Neuron (in vitro differentiated cells): ENCODE data around the gene ATP23.

Experiments used
- H2AFZ ChIP-seq: one replicate; pipeline ENCODE4 v1.6.1; 2013; ENCODE audit warnings: low read depth, mild to moderate bottlenecking, inconsistent platforms, low read length, moderate library complexity
- H3K27me3 ChIP-seq: one replicate; pipeline ENCODE4 v1.6.1; 2013; ENCODE audit warnings: low read length; ENCODE audit not compliant: insufficient read depth
- H3K36me3 ChIP-seq: one replicate; pipeline ENCODE4 v1.6.1; 2013; ENCODE audit warnings: low read length; ENCODE audit not compliant: insufficient read depth
- H3K4me1 ChIP-seq: one replicate; pipeline ENCODE4 v1.6.1; 2013; ENCODE audit warnings: low read length; ENCODE audit not compliant: insufficient read depth
- H3K4me3 ChIP-seq: 2 replicates; pipeline ENCODE4 v1.5.1; 2013; ENCODE audit warnings: mild to moderate bottlenecking, low read length, moderate library complexity
- H3K9me3 ChIP-seq: one replicate; pipeline ENCODE4 v1.6.1; 2013; ENCODE audit warnings: low read length

Gene ATP23, protein sequence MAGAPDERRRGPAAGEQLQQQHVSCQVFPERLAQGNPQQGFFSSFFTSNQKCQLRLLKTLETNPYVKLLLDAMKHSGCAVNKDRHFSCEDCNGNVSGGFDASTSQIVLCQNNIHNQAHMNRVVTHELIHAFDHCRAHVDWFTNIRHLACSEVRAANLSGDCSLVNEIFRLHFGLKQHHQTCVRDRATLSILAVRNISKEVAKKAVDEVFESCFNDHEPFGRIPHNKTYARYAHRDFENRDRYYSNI

DNA sequence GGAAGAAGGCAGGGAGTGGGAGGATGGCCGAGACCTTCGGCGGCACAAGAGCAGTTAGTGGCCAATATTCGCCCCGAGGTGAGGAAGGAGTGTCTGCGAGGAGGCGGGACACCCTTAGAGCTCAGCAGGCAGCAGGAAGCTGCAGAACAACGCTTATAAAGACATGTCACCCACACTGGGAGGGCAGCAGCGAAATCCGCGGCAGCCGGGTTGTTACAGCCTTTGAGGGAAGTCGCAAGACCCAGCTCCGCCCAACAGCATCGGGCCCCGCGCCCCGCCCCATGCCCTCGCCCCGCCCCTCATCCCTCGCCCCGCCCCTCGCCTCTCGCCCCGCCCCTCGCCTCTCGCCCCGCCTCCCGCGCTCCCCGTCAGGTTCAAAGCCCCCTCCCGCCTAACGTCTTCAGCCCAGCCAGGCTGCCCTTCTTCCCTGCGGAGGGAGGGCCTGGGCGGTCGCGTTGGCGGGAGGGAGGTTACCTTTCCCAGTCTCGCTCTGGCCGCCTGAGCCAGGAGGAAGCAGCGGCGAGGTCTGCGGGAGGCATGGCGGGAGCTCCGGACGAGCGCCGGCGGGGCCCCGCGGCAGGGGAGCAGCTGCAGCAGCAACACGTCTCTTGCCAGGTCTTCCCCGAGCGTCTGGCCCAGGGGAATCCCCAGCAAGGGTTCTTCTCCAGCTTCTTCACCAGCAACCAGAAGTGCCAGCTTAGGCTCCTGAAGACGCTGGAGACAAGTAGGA, at the start of gene ATP23:
Gene ATP23 (plus strand): TSS at position 403 of the 730 bp plus-strand sequence. CDS start 135 bp downstream, at position 538.
- H3K4me3 ChIP-seq = peak within 1 kb of the TSS; percentile 60
- H2AFZ ChIP-seq = peak within 1 kb of the TSS; percentile 65
- peaks cover 3% of the 10 kb centered on the region for H3K4me1 ChIP-seq
- no peaks in the 10 kb centered on the region for H3K27me3 ChIP-seq
- H3K9me3 ChIP-seq = no peaks in the 10 kb centered on the region
- H3K36me3 ChIP-seq = no peaks in the 10 kb centered on the region

DNA sequence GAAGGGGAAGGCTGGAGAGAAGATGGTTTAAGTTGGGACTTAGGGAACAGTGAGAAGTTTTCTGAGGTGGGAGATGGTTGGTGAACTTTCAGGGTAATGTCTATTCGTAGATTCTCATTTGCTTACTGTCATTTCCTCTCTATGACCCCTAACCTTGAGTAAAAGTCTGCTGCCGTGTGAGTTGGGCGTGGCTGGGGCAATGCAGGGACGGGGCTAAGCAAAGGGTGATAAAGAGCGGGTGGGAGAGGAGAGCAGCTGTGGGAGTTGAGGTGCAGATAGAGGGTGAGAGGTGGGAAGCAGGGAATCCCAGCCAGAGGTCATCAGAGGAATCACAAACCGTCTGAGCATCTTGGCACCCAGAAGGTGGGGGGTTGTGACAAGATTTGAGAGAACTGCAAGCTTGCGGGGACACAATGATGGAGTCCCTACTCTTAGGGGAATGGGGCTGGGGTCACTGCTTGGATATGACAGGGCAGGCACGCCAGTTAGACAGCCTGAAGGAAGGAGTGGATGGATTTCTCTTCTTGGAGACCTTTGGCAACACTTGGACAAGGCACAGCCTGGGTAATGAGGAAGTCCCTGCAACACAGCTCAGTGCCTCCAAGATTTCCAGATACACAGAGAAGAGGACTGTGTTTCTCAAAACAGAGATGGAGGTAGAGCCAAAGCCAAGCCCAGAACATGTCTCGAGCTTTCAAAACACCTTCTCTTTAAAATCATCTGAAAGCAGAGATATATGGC, 49.0 kb upstream of the ATP23 start:
- Histone ChIP-seq H3K4me3 (no peak overlapping the region), H3K36me3 (no peaks in the 10 kb centered on the region), H2AFZ (no peak overlapping the region), H3K9me3 (no peaks in the 10 kb centered on the region), H3K4me1 (peaks cover 50% of the 10 kb centered on the region), H3K27me3 (no peaks in the 10 kb centered on the region)

DNA sequence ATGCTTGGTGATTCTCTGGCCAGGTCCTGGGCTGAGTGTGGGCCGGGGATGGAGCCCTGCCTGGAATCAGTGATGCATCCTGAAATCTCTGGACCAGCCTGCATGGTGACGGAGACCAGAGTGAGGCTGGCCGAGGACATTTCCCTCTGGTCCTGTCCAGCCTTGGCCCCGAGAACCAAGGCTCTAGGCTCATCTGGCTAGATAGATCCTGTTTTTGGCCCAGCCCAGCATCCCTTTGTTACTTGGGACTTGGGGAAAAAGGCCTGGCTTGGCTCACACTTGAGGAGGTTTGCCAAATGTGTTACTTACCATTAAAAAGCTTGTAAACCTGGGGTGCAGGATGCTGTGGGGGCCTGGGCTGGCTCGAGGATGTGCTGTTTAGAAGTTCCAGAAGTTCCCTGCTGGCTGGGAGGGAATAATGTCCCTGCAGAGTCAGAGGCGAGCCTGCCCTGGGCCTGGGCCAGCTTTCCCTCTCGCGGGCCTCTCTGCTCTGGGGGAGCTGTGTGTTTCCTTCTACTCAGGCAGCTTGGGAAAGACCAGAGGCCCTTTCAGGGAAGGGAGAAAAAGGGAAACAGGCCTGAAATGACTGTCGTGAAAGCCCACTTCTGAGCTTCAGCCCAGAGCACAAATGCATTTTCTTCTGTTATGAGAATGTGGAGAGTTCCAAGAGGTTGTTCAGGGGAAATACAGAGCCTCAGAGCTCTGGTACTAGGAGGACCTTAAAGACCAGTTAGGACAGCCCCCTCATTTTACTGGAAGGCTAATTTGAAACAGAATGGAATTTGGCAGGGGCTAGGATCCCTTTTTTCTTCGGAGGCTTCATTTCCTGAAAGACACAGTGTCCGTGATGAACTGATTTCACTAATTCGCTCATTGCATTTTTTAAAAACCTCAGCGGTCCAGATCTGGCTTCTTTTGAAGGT, 47.7 kb upstream of the ATP23 start:
- Histone ChIP-seq H3K4me1 (peaks cover 60% of the 10 kb centered on the region), H2AFZ (peak overlapping the region; percentile 64), H3K4me3 (no peak overlapping the region)

DNA sequence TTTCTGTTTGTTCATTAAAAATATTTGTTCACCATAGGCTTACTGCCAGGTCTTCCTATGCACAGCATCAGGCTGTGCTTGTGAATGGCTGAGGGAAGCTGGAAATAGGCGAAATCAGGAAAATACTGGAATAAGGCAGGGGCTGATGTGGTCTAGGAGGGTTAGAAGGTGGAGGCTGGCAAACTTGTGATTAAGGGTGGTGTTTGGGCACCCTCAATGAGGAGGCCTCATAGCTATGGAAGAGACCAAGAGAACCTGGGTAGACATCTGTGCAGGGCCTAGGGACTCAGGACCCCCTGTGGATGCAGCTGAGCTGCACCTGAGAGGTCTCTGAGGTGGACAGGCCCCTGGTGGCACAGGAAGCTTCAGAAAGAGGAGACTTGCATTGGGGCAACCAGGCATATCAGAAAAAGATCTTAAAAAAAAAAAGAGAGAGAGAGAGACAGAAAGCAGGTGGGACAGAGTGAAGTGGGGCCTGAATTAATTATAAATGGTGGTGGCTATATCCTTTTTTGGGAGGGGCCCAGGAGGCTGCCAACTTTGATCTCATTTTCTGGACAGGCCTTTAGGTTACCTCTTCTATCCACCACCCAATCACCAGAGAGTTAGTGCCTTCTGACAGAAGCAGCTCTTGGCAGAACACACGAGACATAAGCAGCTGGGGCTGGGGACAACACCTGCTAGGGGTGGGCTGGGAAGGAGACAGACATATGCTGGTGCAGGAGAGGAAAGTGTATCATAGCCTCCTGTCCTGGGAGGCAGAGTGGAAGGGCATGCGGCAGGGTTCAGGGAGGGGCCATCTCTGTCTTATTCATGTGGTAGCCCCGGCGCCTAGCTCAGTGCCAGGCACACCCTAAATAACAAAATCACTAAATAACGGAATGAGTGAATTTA, 46.7 kb upstream of the ATP23 start:
- Histone ChIP-seq H3K4me3 (no peak overlapping the region), H3K9me3 (no peaks in the 10 kb centered on the region), H3K27me3 (no peaks in the 10 kb centered on the region), H3K4me1 (peaks cover 62% of the 10 kb centered on the region), H3K36me3 (no peaks in the 10 kb centered on the region), H2AFZ (peak overlapping the region; percentile 64)

More for the DNA sequence above, 47.7 kb upstream of the ATP23 start:
- no peaks in the 10 kb centered on the region for H3K9me3 ChIP-seq
- no peaks in the 10 kb centered on the region for H3K27me3 ChIP-seq
- H3K36me3 ChIP-seq = no peaks in the 10 kb centered on the region

DNA sequence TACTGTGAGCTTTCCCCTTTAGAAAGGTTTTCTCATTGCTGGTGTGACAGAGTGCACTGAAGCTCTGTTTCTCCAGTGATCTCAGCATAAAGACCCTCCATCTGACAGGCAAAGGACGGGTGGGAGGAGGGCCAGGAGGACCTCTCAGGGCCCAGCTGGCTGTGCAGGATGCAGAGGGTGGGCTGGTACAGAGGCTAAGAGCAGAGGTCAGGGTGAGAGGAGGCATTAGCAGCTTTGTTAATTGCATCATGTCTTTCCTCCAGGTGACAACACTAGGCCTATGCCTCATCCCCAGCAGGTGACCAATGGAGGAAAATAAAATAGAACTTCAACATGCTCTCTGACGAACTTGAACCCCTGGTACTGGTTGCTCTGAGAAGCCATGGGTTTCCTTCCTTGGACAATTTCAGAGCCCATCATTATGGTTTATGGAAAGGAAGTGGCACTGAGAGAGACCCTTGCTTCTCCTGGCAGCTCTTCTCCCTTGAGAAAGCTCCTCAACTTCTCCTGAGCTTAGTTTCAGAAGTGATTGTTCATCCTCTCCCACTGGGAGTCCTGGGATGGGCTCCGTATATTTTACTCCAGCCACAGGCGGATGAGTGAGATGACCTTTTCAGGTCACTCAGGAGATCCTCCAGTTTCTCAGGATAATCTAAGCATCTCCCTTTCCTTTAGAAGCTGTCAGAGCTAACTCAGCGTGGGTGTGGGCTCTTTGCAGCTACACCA, 45.8 kb upstream of the ATP23 start:
- Histone ChIP-seq H3K4me3 (no peak overlapping the region), H3K27me3 (no peaks in the 10 kb centered on the region), H3K9me3 (no peaks in the 10 kb centered on the region), H3K4me1 (peaks cover 62% of the 10 kb centered on the region), H3K36me3 (no peaks in the 10 kb centered on the region), H2AFZ (no peak overlapping the region)

- H3K4me1 ChIP-seq = peaks cover 62% of the 10 kb centered on the region
- no peaks in the 10 kb centered on the region for H3K9me3 ChIP-seq
- H2AFZ ChIP-seq = peak overlapping the region; percentile 46
- H3K27me3 ChIP-seq = no peaks in the 10 kb centered on the region
- H3K36me3 ChIP-seq = no peaks in the 10 kb centered on the region
- no peak overlapping the region for H3K4me3 ChIP-seq
Observed at GRCh38 chr12:57896115-57896433, 45.3 kb upstream of the ATP23 start.

DNA sequence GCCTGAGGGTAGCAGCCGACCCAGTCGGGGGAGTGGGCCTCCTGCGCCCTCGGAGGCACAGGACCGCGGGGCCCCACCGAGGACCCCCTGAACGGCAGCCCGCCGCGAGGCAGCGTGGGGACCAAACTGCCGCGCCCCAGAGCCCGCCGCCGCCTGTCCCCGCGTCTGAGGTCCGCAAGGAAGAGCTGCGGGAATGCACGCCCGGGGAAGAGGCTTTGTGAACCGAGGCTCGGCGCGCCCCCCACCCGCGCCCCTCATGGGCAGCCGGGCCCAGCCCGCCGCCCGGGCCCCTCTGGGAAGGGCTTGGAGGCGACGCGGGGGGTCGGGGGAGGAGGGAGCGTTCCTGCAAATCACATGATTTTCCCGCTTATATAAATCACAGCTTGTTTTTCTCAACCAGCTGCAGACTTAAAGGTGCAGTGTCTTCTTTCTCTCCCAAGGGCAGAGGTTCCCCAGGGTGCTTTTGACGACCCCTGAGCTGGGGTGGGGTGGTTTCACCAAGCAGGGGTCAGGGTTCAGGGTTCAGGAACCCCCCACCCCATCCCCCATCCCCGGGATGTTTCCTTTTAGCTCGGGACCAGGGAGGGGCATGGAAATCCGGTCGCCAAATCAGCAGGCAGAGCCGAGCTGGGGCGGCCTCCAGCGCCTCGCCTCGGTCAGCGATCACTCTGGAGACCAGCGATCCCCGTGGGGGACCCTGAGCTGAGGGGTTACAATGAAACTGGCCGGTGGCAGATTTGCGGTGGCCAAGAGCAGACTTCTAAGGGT, 44.7 kb upstream of the ATP23 start:
- Histone ChIP-seq H3K36me3 (no peaks in the 10 kb centered on the region), H3K4me3 (peak overlapping the region; percentile 26), H3K27me3 (no peaks in the 10 kb centered on the region), H3K9me3 (no peaks in the 10 kb centered on the region), H3K4me1 (peaks cover 62% of the 10 kb centered on the region), H2AFZ (peak overlapping the region; percentile 46)

DNA sequence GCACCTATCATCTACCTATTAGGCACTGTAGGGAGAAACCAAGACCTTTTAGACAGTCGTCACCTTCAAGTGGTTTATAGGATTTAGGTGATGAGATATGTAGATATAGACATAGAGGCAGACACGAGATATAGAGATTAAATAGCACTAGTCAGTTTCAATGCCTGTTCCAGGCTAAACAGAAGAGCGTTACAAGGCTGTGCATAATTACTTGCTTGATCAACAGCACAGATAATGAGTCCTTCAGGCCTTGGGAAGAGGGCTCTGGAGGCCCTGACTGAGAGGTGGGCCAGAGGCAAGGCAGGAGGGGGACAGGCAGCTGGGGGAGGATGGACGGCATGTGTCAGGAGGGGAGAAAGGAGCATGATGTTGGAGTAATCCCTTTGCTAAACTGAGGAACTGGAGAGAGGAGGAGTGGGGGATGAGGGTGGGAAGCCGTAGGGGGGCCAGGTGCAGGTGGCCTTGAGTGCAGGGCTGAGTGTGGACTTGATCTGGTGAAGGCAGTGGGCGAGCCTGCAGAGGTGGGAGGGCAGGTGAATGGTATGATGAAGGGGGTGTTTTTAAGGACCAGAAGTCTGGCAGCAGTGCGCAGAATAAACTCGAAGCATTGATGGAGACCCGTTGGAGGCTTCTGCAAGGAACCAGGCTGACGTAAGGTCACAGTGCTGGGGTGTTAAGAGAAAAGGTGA, 43.9 kb upstream of the ATP23 start:
- Histone ChIP-seq H3K9me3 (no peaks in the 10 kb centered on the region), H2AFZ (peak overlapping the region; percentile 46), H3K4me3 (peak overlapping the region; percentile 26), H3K4me1 (peaks cover 65% of the 10 kb centered on the region), H3K27me3 (no peaks in the 10 kb centered on the region), H3K36me3 (no peaks in the 10 kb centered on the region)

GRCh38 chr12:57898308-57898970, 42.9 kb upstream of the ATP23 start:
- Histone ChIP-seq H3K9me3 (no peaks in the 10 kb centered on the region), H3K36me3 (no peaks in the 10 kb centered on the region), H3K4me1 (peaks cover 66% of the 10 kb centered on the region), H2AFZ (no peak overlapping the region), H3K27me3 (no peaks in the 10 kb centered on the region), H3K4me3 (no peak overlapping the region)

DNA sequence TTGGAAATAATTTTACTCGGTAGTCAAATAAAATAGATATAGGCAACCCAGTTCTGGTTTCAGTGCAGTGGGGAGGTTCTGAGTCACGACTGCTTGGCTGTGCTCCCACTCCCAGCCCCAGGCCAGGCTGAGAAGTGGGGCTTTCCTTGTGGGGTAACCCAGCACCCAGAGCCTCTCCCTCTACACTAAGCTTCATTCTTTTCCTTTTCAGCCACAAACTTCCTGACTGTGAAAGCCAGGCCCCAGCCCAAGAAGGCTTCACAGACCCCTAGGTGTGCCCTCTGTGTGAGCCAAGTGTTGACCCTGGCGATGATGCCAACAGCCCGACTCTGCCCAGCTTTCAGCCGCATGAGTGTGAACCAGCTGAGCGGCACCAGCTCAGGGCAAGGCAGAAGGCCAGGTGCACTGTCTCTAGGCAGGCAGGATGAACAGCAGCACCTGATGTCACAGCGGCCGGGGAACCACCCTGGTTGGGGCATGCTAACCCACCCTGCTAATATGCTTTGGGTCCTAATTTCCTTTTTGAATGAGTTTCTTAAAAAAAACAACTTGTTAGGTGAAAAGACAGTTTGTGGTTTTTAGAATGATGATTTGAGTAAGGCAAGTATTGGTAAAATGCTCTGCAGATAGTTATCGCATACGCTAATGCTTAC, 42.2 kb upstream of the ATP23 start:
- H2AFZ ChIP-seq = no peak overlapping the region
- no peaks in the 10 kb centered on the region for H3K9me3 ChIP-seq
- no peaks in the 10 kb centered on the region for H3K36me3 ChIP-seq
- no peaks in the 10 kb centered on the region for H3K27me3 ChIP-seq
- peaks cover 59% of the 10 kb centered on the region for H3K4me1 ChIP-seq
- no peak overlapping the region for H3K4me3 ChIP-seq
